WTC11 (cell line): ENCODE measurements around the gene TNK1. TPM values are rescaled to one million over a fixed set of nuclear protein-coding genes. Genes with fewer than 3 reads are reported as not detected.

Experiments used
- ATAC-seq: fragments of 200-7000 bp; cut with Tn5 transposase; 2 replicates; pipeline ENCODE4 v1.10.0; 2021; ENCODE audit warnings: mild to moderate bottlenecking, moderate library complexity
- CTCF ChIA-PET: fragments of 300-600 bp; sonication (Branson Sonifier 250); formaldehyde crosslinking; loops from one replicate; lab custom pipeline; 2021; ENCODE audit warnings: antibody characterized with exemption; lab: Charles Lee
- POLR2A ChIA-PET: fragments of 350-600 bp; sonication (Branson Sonifier 250); formaldehyde crosslinking; loops from one replicate; lab custom pipeline; 2021; ENCODE audit warnings: antibody characterized with exemption; lab: Charles Lee
- DNase-seq: peaks from one replicate; pipeline ENCODE4 v3.0.0; 2021; ENCODE audit warnings: low spot score
- H3K27ac Mint-ChIP-seq: 2 replicates; pipeline ENCODE4 v1.8.0; 2021; ENCODE audit warnings: mixed read lengths
- H3K27me3 Mint-ChIP-seq: 2 replicates; pipeline ENCODE4 v1.8.0; 2021; ENCODE audit warnings: low read depth, mild to moderate bottlenecking, moderate library complexity, mixed read lengths
- H3K36me3 Mint-ChIP-seq: 2 replicates; pipeline ENCODE4 v1.8.0; 2021; ENCODE audit warnings: mixed read lengths
- H3K4me1 Mint-ChIP-seq: 2 replicates; pipeline ENCODE4 v1.8.0; 2022; ENCODE audit warnings: mixed read lengths
- H3K4me3 Mint-ChIP-seq: 2 replicates; pipeline ENCODE4 v1.8.0; 2021; ENCODE audit warnings: mild to moderate bottlenecking, moderate library complexity, mixed read lengths
- H3K9me3 Mint-ChIP-seq: 2 replicates; pipeline ENCODE4 v1.8.0; 2021; ENCODE audit warnings: mixed read lengths
- AFF4 ChIP-seq: sonication (generic); formaldehyde crosslinking; IDR thresholded peaks from 2 replicates; pipeline ENCODE4 v1.8.1; 2023; ENCODE audit warnings: mild to moderate bottlenecking, missing genetic modification reagents, borderline replicate concordance
- CBFB ChIP-seq: sonication (generic); formaldehyde crosslinking; IDR thresholded peaks from 2 replicates; pipeline ENCODE4 v1.8.1; 2022; ENCODE audit warnings: mild to moderate bottlenecking, low read depth, missing genetic modification reagents
- CDX4 ChIP-seq: fragments of 250-450 bp; sonication (Bioruptor Pico); IDR thresholded peaks from 2 replicates; pipeline ENCODE4 v1.9.0; 2021; ENCODE audit warnings: moderate library complexity, mild to moderate bottlenecking, inconsistent platforms, borderline replicate concordance
- E2F5 ChIP-seq: sonication (generic); formaldehyde crosslinking; IDR thresholded peaks from 2 replicates; pipeline ENCODE4 v1.8.1; 2022; ENCODE audit warnings: mild to moderate bottlenecking, moderate library complexity, missing genetic modification reagents
- GTF2I ChIP-seq: fragments of 250-450 bp; sonication (Bioruptor Pico); conservative IDR thresholded peaks from 2 replicates; pipeline ENCODE4 v1.4.0; 2021; ENCODE audit warnings: mild to moderate bottlenecking
- IRF1 ChIP-seq: sonication (generic); formaldehyde crosslinking; IDR thresholded peaks from 2 replicates; pipeline ENCODE4 v1.8.0; 2023; ENCODE audit warnings: missing genetic modification reagents
- NFE2L1 ChIP-seq: sonication (generic); formaldehyde crosslinking; IDR thresholded peaks from 2 replicates; pipeline ENCODE4 v1.8.1; 2023; ENCODE audit warnings: missing genetic modification reagents
- ZNF232 ChIP-seq: sonication (generic); formaldehyde crosslinking; IDR thresholded peaks from 2 replicates; pipeline ENCODE4 v1.8.0; 2022; ENCODE audit warnings: mild to moderate bottlenecking, missing genetic modification reagents
- ZNF425 ChIP-seq: fragments of 250-450 bp; sonication (Bioruptor Pico); conservative IDR thresholded peaks from 2 replicates; pipeline ENCODE4 v1.9.0; 2021; ENCODE audit warnings: mild to moderate bottlenecking
- ZNF532 ChIP-seq: fragments of 250-450 bp; sonication (Bioruptor Pico); IDR thresholded peaks from 2 replicates; pipeline ENCODE4 v1.9.0; 2021; ENCODE audit warnings: mild to moderate bottlenecking, borderline replicate concordance
- total RNA-seq: library from RNA; stranded (reverse); gene quantifications from 3 replicates; pipeline ENCODE4 v1.2.3, GENCODE V29; 2021
- TF ChIP-seq, protein P1 (sequence below): sonication (generic); formaldehyde crosslinking; IDR thresholded peaks from 2 replicates; pipeline ENCODE4 v1.8.1; 2022; ENCODE audit warnings: low read depth, missing genetic modification reagents, borderline replicate concordance

The TNK1 gene
- total RNA-seq, 1 experiment from 2014 or later = 9.3 TPM

DNA sequence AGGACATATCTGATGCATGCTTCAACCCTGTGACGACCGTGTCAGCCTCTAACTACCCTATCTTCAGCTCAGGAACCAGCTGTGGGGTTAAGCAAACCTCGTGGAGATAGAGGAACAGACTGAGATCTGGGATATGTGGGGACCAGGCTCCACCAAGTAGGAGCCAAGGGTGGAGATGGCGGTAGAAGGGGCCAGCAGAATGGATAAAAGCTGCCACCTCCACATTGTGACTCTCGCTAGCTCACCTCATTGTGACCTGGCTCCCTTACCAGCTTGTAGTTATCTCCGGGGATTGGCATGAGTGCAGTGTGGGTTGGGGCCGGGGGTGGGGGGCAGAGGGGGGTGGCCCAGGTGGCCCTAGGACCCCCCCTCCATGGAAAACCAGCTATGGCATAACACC lies 44.4 kb downstream of the TNK1 start, which contains the start of gene SPEM2 (continued):
- no peak for TF ChIP-seq AFF4 (CRISPR knock-in tag)

GRCh38 chr17:7425756-7426155 lies 44.9 kb downstream of the TNK1 start:
- Mint-ChIP-seq H3K36me3 (no peaks in the 10 kb centered on the region), H3K27ac (no peak overlapping the region), H3K4me1 (0 out of 2 replicates have a peak, but pooled peaks cover 2% of the 10 kb centered on the region), H3K4me3 (no peak overlapping the region), H3K9me3 (no peaks in the 10 kb centered on the region), H3K27me3 (no peaks in the 10 kb centered on the region; the same call in 1 of the 2 replicates)
- no peak for ATAC-seq
- DNase-seq = no peak
- TF ChIP-seq NFE2L1 (CRISPR knock-in tag) (no peak), CDX4 (CRISPR knock-in tag) (no peak), GTF2I (no peak), ZNF232 (CRISPR knock-in tag) (no peak), ZNF425 (CRISPR knock-in tag) (no peak)
- TF ChIP-seq, protein P1, sequence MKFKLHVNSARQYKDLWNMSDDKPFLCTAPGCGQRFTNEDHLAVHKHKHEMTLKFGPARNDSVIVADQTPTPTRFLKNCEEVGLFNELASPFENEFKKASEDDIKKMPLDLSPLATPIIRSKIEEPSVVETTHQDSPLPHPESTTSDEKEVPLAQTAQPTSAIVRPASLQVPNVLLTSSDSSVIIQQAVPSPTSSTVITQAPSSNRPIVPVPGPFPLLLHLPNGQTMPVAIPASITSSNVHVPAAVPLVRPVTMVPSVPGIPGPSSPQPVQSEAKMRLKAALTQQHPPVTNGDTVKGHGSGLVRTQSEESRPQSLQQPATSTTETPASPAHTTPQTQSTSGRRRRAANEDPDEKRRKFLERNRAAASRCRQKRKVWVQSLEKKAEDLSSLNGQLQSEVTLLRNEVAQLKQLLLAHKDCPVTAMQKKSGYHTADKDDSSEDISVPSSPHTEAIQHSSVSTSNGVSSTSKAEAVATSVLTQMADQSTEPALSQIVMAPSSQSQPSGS (CRISPR knock-in tag) = no peak
- POLR2A ChIA-PET = no interaction called here
- CTCF ChIA-PET = interaction anchor here (1.0 to 3.3 kb wide), 5 partner anchors 12 to 135 kb away, joined by 3 to 8 read pairs (median 6); partner anchors contain the start of gene PLSCR3

DNA sequence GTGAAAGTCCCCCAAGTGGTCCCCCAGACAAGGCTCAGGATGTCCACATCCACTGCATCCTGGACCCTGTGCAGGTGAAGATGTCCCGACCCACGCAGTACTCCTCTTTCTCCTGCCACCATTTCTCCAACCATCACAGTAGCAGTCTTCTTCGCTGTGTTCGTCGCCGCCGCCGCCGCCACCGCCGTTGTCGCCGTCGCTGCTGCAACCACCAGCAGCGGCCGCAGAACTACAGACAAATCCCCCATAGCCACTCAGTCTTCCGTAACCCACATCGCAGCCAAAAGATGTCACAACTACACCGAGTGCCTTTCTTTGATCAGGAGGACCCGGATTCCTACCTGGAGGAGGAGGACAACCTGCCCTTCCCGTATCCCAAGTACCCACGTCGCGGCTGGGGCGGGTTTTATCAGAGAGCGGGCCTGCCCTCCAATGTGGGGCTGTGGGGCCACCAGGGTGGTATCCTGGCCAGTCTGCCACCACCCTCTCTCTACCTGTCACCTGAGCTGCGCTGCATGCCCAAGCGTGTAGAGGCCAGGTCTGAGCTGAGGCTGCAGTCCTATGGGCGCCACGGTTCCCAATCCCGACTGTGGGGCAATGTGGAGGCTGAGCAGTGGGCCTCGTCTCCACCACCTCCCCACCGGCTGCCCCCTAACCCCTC lies 45.4 kb downstream of the TNK1 start:
- no peak for DNase-seq
- Mint-ChIP-seq H3K36me3 (no peaks in the 10 kb centered on the region), H3K27ac (no peak overlapping the region), H3K4me1 (no peaks in the 10 kb centered on the region), H3K9me3 (no peaks in the 10 kb centered on the region), H3K27me3 (no peaks in the 10 kb centered on the region; the same call in 1 of the 2 replicates), H3K4me3 (no peak overlapping the region)
- ChIA-PET CTCF (interaction anchor here (0.9 to 3.3 kb wide), 4 partner anchors 10 to 134 kb away, joined by 5 to 8 read pairs (median 6); partner anchors contain the start of gene PLSCR3), POLR2A (no interaction called here)
- ATAC-seq = no peak
- no peak for TF ChIP-seq NFE2L1 (CRISPR knock-in tag)
- no peak for TF ChIP-seq CBFB
- no peak for TF ChIP-seq ZNF532
- no peak for TF ChIP-seq IRF1 (CRISPR knock-in tag)
- TF ChIP-seq E2F5 (CRISPR knock-in tag) = no peak
- no peak for TF ChIP-seq AFF4 (CRISPR knock-in tag)
